Upper lobe of right lung (tissue), 1 donor: ENCODE results near the gene ASB10. TPM values are rescaled to one million over a fixed set of nuclear protein-coding genes. Genes with fewer than 3 reads are reported as not detected.
A peak's percentile ranks its signal among the peaks of the same experiment; 100 is the strongest.

Experiments
- ATAC-seq: fragments of 200-7000 bp; cut with Tn5 transposase; one replicate; pipeline ENCODE4 v1.9.1; 2020; ENCODE audit warnings: mild to moderate bottlenecking, moderate library complexity
- DNase-seq: peaks from one replicate; pipeline ENCODE4 v3.0.0-alpha.2; 2020
- H3K27ac ChIP-seq: fragments of 200-600 bp; one replicate; pipeline ENCODE4 v1.8.0; 2022
- H3K27me3 ChIP-seq: fragments of 200-600 bp; one replicate; pipeline ENCODE4 v1.8.0; 2022; ENCODE audit warnings: mild to moderate bottlenecking
- H3K36me3 ChIP-seq: fragments of 200-600 bp; one replicate; pipeline ENCODE4 v1.8.0; 2022
- H3K4me1 ChIP-seq: fragments of 200-600 bp; one replicate; pipeline ENCODE4 v1.8.0; 2022
- H3K4me3 ChIP-seq: fragments of 200-600 bp; one replicate; pipeline ENCODE4 v1.8.0; 2022; ENCODE audit warnings: mild to moderate bottlenecking
- H3K9me3 ChIP-seq: fragments of 200-600 bp; one replicate; pipeline ENCODE4 v1.8.0; 2022
- intact Hi-C: fragments of 100-400 bp; cut with DNase I; formaldehyde crosslinking; loops from one replicate; pipeline ENCODE4 v1.11.0; 2022
- total RNA-seq: library from RNA; stranded (reverse); fragmentation: NEBNext Ultra II Directional; extraction: Animal tissue kit (Norgen Biotek cat#: 25700); gene quantifications from one replicate; pipeline ENCODE4 v1.2.1, GENCODE V29; 2021
- TF ChIP-seq, protein P1 (sequence below): fragments of 200-600 bp; IDR thresholded peaks from one replicate; pipeline ENCODE4 v1.8.0; 2022; ENCODE audit warnings: antibody characterized with exemption
- donor health status: DM: no; HTN: yes; CAD: no; lungs with severe emphysema.

Gene ASB10
- total RNA-seq, 1 donor from 2014 or later = not detected

GRCh38 chr7:151139791-151140190 lies 47.3 kb downstream of the ASB10 start:
- DNase-seq (peak; percentile 44), ATAC-seq (no peak)
- Histone ChIP-seq H3K27me3 (no peaks in the 10 kb centered on the region), H3K9me3 (no peaks in the 10 kb centered on the region), H3K36me3 (peaks cover 95% of the 10 kb centered on the region), H3K27ac (no peak overlapping the region), H3K4me1 (no peaks in the 10 kb centered on the region), H3K4me3 (no peak overlapping the region)
- TF ChIP-seq, protein P1, sequence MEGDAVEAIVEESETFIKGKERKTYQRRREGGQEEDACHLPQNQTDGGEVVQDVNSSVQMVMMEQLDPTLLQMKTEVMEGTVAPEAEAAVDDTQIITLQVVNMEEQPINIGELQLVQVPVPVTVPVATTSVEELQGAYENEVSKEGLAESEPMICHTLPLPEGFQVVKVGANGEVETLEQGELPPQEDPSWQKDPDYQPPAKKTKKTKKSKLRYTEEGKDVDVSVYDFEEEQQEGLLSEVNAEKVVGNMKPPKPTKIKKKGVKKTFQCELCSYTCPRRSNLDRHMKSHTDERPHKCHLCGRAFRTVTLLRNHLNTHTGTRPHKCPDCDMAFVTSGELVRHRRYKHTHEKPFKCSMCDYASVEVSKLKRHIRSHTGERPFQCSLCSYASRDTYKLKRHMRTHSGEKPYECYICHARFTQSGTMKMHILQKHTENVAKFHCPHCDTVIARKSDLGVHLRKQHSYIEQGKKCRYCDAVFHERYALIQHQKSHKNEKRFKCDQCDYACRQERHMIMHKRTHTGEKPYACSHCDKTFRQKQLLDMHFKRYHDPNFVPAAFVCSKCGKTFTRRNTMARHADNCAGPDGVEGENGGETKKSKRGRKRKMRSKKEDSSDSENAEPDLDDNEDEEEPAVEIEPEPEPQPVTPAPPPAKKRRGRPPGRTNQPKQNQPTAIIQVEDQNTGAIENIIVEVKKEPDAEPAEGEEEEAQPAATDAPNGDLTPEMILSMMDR = no peak
- intact Hi-C loops = no loop called here

GRCh38 chr7:151139071-151139790 lies 47.8 kb downstream of the ASB10 start:
- ATAC-seq (no peak), DNase-seq (peak; percentile 57)
- no peaks in the 10 kb centered on the region for H3K4me1 ChIP-seq
- H3K4me3 ChIP-seq = no peak overlapping the region
- H3K27me3 ChIP-seq = no peaks in the 10 kb centered on the region
- no peak overlapping the region for H3K27ac ChIP-seq
- H3K36me3 ChIP-seq = peaks cover 95% of the 10 kb centered on the region
- intact Hi-C loops = no loop called here
- no peaks in the 10 kb centered on the region for H3K9me3 ChIP-seq
- TF ChIP-seq, protein P1 = no peak

- DNase-seq = peak; percentile 40
- no peak overlapping the region for H3K4me3 ChIP-seq
Measured at GRCh38 chr7:151138153-151138851, 48.7 kb downstream of the ASB10 start.

GRCh38 chr7:151137791-151138152 lies 49.3 kb downstream of the ASB10 start:
- intact Hi-C loops = no loop called here
- peak; percentile 61 for DNase-seq
- peaks cover 96% of the 10 kb centered on the region for H3K36me3 ChIP-seq

More at GRCh38 chr7:151138153-151138851, 48.7 kb downstream of the ASB10 start:
- H3K27me3 ChIP-seq = no peaks in the 10 kb centered on the region
- no peak overlapping the region for H3K27ac ChIP-seq
- no peaks in the 10 kb centered on the region for H3K9me3 ChIP-seq
- intact Hi-C loops = no loop called here
- ATAC-seq = no peak
- H3K4me1 ChIP-seq = no peaks in the 10 kb centered on the region
- H3K36me3 ChIP-seq = peaks cover 95% of the 10 kb centered on the region
- TF ChIP-seq, protein P1 = no peak

GRCh38 chr7:151137076-151137675 lies 49.9 kb downstream of the ASB10 start:
- H3K4me3 ChIP-seq = no peak overlapping the region
- TF ChIP-seq, protein P1 = no peak
- H3K36me3 ChIP-seq = peaks cover 96% of the 10 kb centered on the region
- no peaks in the 10 kb centered on the region for H3K4me1 ChIP-seq
- H3K27me3 ChIP-seq = no peaks in the 10 kb centered on the region
- no peaks in the 10 kb centered on the region for H3K9me3 ChIP-seq
- DNase-seq (peak; percentile 51), ATAC-seq (no peak)
- intact Hi-C loops = no loop called here
- H3K27ac ChIP-seq = no peak overlapping the region

More at GRCh38 chr7:151137791-151138152, 49.3 kb downstream of the ASB10 start:
- Histone ChIP-seq H3K9me3 (no peaks in the 10 kb centered on the region), H3K4me1 (no peaks in the 10 kb centered on the region), H3K4me3 (no peak overlapping the region), H3K27ac (no peak overlapping the region), H3K27me3 (no peaks in the 10 kb centered on the region)
- TF ChIP-seq, protein P1 = no peak
- no peak for ATAC-seq
